ENCODE measurements around the gene ESPL1. TPM values are rescaled to one million over a fixed set of nuclear protein-coding genes. Genes with fewer than 3 reads are reported as not detected.

The ESPL1 gene
- total and polyA plus RNA-seq, 5 experiments from 2014 or later, result 0.27 to 0.81 TPM; not detected in 3

DNA sequence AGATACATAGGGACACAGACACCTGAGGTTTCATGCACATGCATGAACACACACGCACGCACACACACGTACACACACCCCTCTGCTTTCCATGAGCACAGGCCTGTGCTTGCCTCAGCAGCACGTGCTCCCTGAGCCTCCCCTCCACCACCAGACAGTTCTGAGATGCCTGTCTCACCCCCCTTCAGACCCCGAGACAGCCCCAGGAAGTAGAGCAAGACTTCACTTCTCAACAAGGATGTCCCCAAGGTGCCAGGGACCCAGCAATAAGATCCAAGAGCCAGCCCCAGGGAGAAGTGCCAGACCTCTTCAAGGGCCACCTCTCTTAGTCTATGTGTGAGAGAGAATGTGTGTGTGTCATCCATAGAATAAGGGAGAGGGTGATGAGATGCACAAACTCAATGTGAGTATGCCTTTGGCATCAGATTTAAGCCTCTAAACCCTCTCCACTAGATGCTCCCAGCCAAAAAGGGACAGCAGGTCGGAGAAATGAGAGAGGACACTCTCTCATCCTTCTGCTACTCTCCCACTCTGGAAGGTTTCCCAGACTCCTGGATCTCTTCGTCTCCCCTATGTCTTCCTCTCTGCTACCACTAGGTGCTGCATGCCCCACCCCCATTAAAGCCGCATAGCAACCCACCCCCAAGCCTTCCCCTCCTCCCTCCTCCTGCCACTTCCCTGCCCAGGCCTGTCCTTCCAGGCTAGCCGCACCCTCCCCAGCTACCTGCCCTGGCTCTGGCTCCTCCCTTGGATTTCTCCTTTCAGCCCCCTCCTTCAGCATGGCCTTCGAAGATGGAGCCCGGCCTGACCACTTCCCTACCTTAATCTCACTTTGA lies 43.8 kb upstream of the ESPL1 start:
- Mint-ChIP-seq H3K27ac (peak overlapping the region; percentile 81 to 93 (median 90)), H3K9me3 (no peaks in the 10 kb centered on the region), H3K36me3 (peaks cover 0 to 3% (median 0%) of the 10 kb centered on the region in 3 donors), H3K27me3 (no peaks in the 10 kb centered on the region), H3K4me3 (peak overlapping the region; percentile 47 to 98 (median 76)), H3K4me1 (peaks cover 46 to 66% (median 60%) of the 10 kb centered on the region in 4 donors)
- peak in 1 of 10 donors; percentile 35 for DNase-seq
- no peak for ATAC-seq
- POLR2A ChIA-PET, result interaction anchor here (0.8 to 1.8 kb wide), 12 partner anchors 7 to 155 kb away, joined by 3 to 10 read pairs (median 5); partner anchors contain the start of gene ITGB7

DNA sequence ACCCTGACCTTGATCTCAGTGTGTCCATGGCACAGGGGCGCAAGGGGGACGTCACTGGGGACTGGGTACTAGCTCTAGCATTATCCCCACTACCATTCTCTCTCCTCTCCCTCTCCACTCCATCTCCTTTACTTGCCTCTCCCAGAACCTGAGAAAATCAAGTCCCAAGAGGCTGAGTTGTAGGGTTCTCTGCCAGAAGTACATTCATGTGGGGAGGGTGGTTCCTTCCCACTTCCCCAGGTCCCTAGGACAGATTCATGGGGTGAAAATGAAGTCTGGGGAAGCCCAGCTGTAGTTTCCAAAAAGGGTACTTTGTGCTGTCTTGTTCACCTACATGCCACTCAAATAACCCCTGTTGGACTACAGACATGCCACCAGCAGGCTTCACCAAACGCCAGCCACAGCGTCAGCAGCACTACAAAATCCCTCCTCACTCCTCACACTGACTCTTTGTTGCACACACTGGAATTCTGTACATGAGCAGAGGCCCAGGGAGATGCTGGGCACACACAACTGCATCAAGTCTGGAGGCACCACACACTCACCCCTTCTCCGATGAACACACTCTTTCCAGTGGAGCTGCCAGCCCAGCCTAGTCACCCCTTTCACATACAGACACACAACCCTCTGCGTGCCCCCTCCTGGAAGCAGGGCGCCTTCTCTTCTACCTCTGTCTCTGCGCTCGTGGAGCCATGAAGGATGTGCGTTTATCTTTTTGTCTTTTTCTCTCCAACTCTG lies 43.0 kb upstream of the ESPL1 start:
- Mint-ChIP-seq H3K36me3 (peaks cover 0 to 3% (median 0%) of the 10 kb centered on the region in 3 donors), H3K4me1 (peaks cover 47 to 71% (median 60%) of the 10 kb centered on the region in 4 donors), H3K9me3 (no peaks in the 10 kb centered on the region), H3K27me3 (no peaks in the 10 kb centered on the region), H3K4me3 (peak overlapping the region in 7 of 10 donors; percentile 39 to 78 (median 69)), H3K27ac (peak overlapping the region; percentile 74 to 93 (median 88))
- POLR2A ChIA-PET, result interaction anchor here (0.5 to 1.7 kb wide), 7 partner anchors 9 to 154 kb away, joined by 3 to 6 read pairs (median 3); partner anchors contain the start of gene ITGB7
- DNase-seq, result no peak
- ATAC-seq, result no peak

DNA sequence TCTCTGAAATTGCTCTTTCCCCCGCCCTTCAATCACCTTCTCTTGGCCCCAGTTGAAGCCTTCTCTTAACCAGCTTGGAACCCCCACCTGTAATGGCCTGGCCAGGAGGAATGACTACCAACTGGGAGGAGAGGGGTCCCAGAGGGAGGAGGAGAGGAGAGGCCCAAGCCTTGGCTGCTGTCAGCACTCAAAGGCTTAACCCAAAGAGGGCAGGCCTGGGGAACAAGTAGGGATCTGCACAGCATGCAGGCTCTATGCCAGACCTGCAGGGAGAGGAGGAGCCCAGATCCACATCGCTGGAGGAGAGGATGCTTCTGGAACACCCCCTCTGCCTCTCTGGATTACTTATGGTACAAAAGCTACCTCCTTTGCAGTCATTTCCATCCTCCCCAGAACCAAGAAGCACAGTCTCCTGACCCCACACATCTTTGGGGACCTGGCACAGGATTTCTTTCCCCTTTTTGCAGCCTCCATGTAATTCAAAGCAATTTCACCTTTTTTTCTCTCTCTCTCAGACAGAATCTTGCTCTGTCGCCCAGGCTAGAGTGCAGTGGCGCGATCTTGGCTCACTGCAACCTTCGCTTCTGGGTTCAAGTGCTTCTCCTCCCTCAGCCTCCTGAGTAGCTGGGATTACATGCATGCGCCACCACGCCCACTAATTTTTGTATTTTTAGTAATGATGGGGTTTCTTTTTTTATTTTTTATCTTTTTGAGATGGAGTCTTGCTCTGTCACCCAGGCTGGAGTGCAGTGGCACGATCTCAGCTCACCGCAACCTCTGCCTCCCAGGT lies 42.3 kb upstream of the ESPL1 start:
- Mint-ChIP-seq H3K27me3 (no peaks in the 10 kb centered on the region), H3K27ac (peak overlapping the region; percentile 74 to 91 (median 88)), H3K4me1 (peaks cover 48 to 76% (median 62%) of the 10 kb centered on the region in 4 donors), H3K9me3 (no peaks in the 10 kb centered on the region), H3K36me3 (peaks cover 0 to 3% (median 0%) of the 10 kb centered on the region in 3 donors), H3K4me3 (peak overlapping the region in 6 of 10 donors; percentile 6 to 78 (median 62))
- no peak for ATAC-seq
- DNase-seq, result no peak
- POLR2A ChIA-PET, result interaction anchor here (1.0 to 1.7 kb wide), 4 partner anchors 8 to 17 kb away, joined by 3 to 6 read pairs (median 3); no protein-coding TSS in a partner anchor

DNA sequence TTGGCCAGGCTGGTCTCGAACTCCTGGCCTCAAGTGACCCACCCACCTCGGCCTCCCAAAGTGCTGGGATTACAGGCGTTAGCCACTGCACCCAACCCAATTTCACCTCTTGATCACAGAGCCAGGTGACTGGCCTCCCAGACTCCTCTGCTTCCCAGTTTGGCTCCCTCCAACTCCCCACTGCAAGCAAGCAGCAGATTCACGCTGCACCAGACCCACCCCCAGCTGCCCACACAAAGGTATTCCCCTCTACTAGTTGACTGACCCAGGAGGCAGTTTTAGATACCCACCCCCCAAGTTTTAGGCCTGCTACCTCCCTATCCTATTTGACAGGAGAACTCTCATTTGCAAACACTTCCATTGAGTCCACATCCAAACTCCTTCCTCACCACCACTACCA lies 41.3 kb upstream of the ESPL1 start:
- Mint-ChIP-seq H3K27me3 (no peaks in the 10 kb centered on the region), H3K4me1 (peaks cover 46 to 75% (median 66%) of the 10 kb centered on the region in 4 donors), H3K4me3 (peak overlapping the region in 2 of 10 donors; percentile 49 to 55), H3K9me3 (no peaks in the 10 kb centered on the region), H3K36me3 (peaks cover 0 to 3% (median 0%) of the 10 kb centered on the region in 3 donors), H3K27ac (peak overlapping the region in 7 of 10 donors; percentile 29 to 92 (median 60))
- ATAC-seq (no peak), DNase-seq (no peak)
- POLR2A ChIA-PET, result interaction anchor here (0.6 to 1.1 kb wide), 3 partner anchors 9 to 172 kb away, joined by 3 to 5 read pairs (median 3); partner anchors contain the start of gene MYG1

DNA sequence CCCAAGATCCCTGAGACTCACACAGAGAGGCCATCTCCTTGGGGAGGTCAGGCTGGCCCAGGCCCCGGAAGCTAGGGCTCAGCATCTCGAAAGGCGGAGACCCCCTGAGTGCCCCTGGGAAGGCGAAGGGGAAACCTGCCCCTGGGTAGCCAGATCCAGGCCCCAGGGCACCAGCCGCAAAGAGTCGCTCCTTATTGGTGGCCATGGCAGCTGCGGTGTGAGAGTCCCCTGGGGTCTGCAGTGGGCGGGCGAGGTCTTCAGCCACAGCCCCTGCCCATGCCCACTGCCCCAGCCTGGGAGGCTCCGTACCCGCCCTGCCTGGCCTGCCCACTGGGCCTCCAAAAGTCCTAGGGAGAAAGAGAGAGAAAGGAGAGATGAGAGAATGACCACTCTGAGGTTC lies 40.8 kb upstream of the ESPL1 start:
- H3K27ac Mint-ChIP-seq, result peak overlapping the region in 8 of 10 donors; percentile 11 to 92 (median 52)
- DNase-seq, result no peak
- peaks cover 0 to 3% (median 0%) of the 10 kb centered on the region in 3 donors for H3K36me3 Mint-ChIP-seq
- H3K9me3 Mint-ChIP-seq, result no peaks in the 10 kb centered on the region
- no peak overlapping the region for H3K4me3 Mint-ChIP-seq
- H3K4me1 Mint-ChIP-seq, result peaks cover 44 to 71% (median 63%) of the 10 kb centered on the region in 4 donors
- ATAC-seq, result no peak
- H3K27me3 Mint-ChIP-seq, result no peaks in the 10 kb centered on the region
- POLR2A ChIA-PET, result interaction anchor here (0.9 to 1.1 kb wide), 2 partner anchors 9 to 72 kb away, joined by 3 read pairs; partner anchors contain the start of gene MYG1

DNA sequence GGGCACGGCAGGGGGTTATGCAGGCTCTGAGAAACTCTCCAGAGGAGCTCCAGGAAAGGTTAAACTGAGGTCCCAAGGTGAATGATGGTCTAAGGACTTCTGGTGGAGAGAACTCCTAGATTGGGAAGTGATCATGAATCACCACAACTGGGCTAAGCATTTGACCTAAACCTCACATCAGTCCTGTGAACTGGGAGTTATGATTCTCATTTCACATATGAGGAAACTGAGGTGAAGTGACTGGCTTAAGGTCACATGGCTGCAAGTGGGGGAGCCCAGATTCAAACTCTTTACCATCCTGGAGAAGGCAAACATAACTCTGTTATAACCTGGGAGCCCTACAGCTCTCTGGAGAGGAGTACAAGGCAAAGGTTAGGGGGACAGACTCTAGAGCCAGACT lies 40.3 kb upstream of the ESPL1 start:
- Mint-ChIP-seq H3K4me3 (no peak overlapping the region), H3K27ac (peak overlapping the region in 7 of 10 donors; percentile 20 to 83 (median 58))
- ATAC-seq, result no peak

DNA sequence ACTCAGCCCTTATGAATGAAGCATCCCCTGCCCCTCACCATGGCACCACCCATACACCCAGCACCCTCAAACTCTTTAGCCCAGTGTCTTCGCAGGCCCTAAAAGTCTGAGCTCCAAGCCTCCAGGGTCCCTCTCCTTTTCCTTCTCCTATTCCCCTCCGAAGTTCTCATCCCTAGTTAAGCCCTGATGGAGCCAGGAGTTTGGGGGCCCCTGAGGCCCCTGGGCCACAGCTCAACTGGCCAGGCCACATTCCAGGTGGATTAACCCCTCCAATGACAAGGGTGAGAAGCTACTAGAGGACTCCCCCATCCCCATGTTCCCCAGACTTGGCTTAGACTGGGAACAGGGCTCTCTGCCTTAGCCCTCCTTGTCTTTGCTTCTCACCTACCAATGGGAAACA lies 38.6 kb upstream of the ESPL1 start:
- POLR2A ChIA-PET, result interaction anchor here (1.2 to 1.5 kb wide), 2 partner anchors 11 to 13 kb away, joined by 3 read pairs; no protein-coding TSS in a partner anchor
- peaks cover 42 to 71% (median 61%) of the 10 kb centered on the region in 4 donors for H3K4me1 Mint-ChIP-seq
- H3K4me3 Mint-ChIP-seq, result peak overlapping the region in 1 of 10 donors; percentile 74
- peak overlapping the region in 9 of 10 donors; percentile 47 to 85 (median 60) for H3K27ac Mint-ChIP-seq
- peaks cover 0 to 3% (median 0%) of the 10 kb centered on the region in 3 donors for H3K36me3 Mint-ChIP-seq
- ATAC-seq, result no peak
- no peaks in the 10 kb centered on the region for H3K9me3 Mint-ChIP-seq
- no peak for DNase-seq
- H3K27me3 Mint-ChIP-seq, result no peaks in the 10 kb centered on the region

More for the DNA sequence above, 40.3 kb upstream of the ESPL1 start:
- no peaks in the 10 kb centered on the region for H3K9me3 Mint-ChIP-seq
- H3K36me3 Mint-ChIP-seq, result peaks cover 0 to 3% (median 0%) of the 10 kb centered on the region in 3 donors
- DNase-seq, result no peak
- peaks cover 47 to 71% (median 63%) of the 10 kb centered on the region in 4 donors for H3K4me1 Mint-ChIP-seq
- POLR2A ChIA-PET, result interaction anchor here (0.9 kb wide), 1 partner anchor 8 kb away, joined by 3 read pairs; no protein-coding TSS in a partner anchor
- H3K27me3 Mint-ChIP-seq, result no peaks in the 10 kb centered on the region

DNA sequence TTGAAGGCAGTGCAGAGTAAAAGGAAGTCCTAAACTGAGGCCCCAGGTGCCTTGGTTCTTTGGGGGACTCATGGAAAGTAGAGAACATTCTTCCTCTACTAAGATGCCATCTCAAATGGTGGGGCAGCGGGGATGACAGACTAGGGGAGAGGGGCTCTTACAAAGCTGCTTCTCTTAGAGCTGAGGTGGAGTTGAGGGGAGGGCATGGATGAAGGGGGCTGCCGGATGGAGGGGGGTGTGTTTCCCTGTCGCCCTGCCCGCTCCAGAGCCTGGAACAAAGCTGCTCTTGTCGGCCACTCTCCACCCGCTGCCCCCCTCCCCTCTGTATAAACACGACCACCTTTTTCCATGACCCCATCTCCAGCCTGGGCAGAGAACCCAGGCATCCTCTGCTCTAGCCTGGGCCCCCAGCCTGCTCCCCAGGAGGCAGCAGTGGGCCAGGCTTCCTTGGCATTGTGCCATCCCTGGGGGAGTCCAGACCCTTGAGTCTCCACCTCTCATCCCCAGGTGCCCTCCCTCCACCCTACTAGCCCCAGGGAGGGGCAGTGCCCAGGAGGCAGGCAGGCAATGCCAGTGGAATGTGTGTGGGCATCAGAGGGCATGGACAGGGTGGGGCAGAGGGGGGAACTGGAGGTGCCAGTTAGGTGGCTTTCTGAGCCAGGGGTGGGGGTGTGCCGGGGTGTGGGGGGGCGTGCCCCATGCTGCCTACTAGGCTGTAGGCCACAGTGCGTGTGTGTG lies 37.8 kb upstream of the ESPL1 start:
- Mint-ChIP-seq H3K9me3 (no peaks in the 10 kb centered on the region), H3K27ac (peak overlapping the region in 7 of 10 donors; percentile 51 to 85 (median 83)), H3K4me3 (peak overlapping the region in 7 of 10 donors; percentile 19 to 74 (median 50)), H3K27me3 (no peaks in the 10 kb centered on the region), H3K4me1 (peaks cover 34 to 71% (median 59%) of the 10 kb centered on the region in 4 donors), H3K36me3 (peaks cover 0 to 3% (median 0%) of the 10 kb centered on the region in 3 donors)
- ATAC-seq, result no peak
- POLR2A ChIA-PET, result interaction anchor here (0.6 to 4.5 kb wide), 3 partner anchors 11 to 37 kb away, joined by 3 to 40 read pairs (median 3); no protein-coding TSS in a partner anchor
- no peak for DNase-seq

DNA sequence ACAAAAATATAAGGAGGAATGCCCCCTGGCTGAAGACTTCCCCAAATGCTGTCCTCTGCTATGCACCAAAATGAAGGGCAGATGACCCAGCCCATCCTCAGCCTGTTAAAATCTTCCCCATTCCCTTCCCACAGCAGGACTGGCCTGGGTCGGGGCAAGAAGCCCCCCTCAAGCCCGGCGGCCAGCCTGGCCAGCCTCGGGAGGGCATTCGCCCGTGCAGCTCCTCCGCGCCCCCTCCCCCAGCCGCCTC lies 36.5 kb upstream of the ESPL1 start:
- POLR2A ChIA-PET, result interaction anchor here (0.9 to 4.5 kb wide), 5 partner anchors 9 to 65 kb away, joined by 3 to 40 read pairs (median 3); a partner anchor contains a TSS
- Mint-ChIP-seq H3K36me3 (peaks cover 0 to 3% (median 0%) of the 10 kb centered on the region in 3 donors), H3K4me3 (peak overlapping the region; percentile 14 to 91 (median 52)), H3K27me3 (no peaks in the 10 kb centered on the region), H3K9me3 (no peaks in the 10 kb centered on the region), H3K27ac (peak overlapping the region in 3 of 10 donors; percentile 15 to 74 (median 70)), H3K4me1 (peaks cover 37 to 75% (median 63%) of the 10 kb centered on the region in 4 donors)
- ATAC-seq (no peak), DNase-seq (no peak)

DNA sequence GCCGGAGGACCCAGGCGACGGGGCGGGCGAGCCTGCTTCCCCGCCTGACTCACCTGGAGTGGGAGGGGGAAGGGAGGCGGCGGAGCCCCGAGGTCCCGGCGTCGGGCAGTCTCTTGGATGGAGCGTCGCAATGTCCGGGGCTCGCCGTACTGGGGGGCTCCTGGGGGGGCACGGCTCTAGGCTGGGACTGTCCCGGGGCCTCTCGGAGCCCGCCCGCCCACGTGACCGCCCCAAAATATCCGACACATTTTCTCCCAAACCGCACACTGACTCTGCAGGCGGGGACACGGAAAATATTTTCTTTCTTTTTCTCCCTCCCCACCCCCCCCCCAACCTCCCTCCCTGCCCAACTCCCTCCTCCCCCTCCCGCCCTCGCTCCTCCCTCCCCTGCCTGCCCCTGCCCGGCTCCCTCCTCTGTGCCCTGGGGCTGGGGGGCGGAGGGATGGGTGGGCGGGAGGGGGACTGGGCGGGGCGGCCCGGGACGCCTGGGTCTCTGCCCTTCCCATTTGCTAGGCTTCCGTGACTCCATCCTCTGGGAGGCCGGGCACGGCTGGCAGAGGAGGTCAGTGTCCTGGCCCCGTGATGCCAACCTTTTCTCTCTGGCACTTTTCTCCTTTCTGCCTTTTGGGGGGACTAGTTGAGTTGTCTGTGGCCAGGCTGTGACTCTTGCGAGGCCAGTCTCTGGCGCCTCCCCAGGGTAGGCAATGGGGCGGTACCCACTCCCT lies 36.0 kb upstream of the ESPL1 start, which contains the start of gene RARG:
RARG (minus strand) TSS at position 289 of the 725 bp plus-strand sequence. CDS start 4,664 bp downstream, outside the sequence.
- Mint-ChIP-seq H3K27me3 (no peaks in the 10 kb centered on the region), H3K27ac (peak within 1 kb of the TSS; percentile 66 to 91 (median 86)), H3K9me3 (no peaks in the 10 kb centered on the region), H3K4me1 (peaks cover 35 to 75% (median 64%) of the 10 kb centered on the region in 4 donors), H3K4me3 (peak within 1 kb of the TSS; percentile 83 to 91 (median 88)), H3K36me3 (peaks cover 0 to under 1% (median 0%) of the 10 kb centered on the region in 3 donors)
- ATAC-seq (peak; percentile 69 to 72), DNase-seq (peak in 9 of 10 donors; percentile 31 to 77 (median 55))
- POLR2A ChIA-PET, result interaction anchor here (0.9 to 4.5 kb wide), 7 partner anchors 9 to 64 kb away, joined by 3 to 40 read pairs (median 3); partner anchors contain the start of genes CSAD and ZNF740

Measured in naive thymus-derived CD8-positive, alpha-beta T cell (primary cell).